Tibial nerve (tissue), 4 donors: ENCODE results near the gene TACSTD2.

Experiments used
- CTCF ChIP-seq, 5 experiments: fragments of 200-600 bp in 3 of 5; fragments of 450-650 bp in 2 of 5; sonication (generic) in 3 of 5; IDR thresholded peaks; one replicate each; pipeline ENCODE4 v1.5.1; 2016 to 2019; ENCODE audit warnings: antibody characterized with exemption in 5 of 5, mild to moderate bottlenecking in 3 of 5, moderate library complexity in 2 of 5
- EP300 ChIP-seq, 2 donors: sonication (generic); formaldehyde crosslinking; IDR thresholded peaks; one replicate each; pipeline ENCODE4 v1.6.1; 2017; ENCODE audit warnings: antibody characterized with exemption in 2 of 2, mild to moderate bottlenecking in 1 of 2
- POLR2A ChIP-seq, 2 donors: fragments of 450-650 bp; IDR thresholded peaks; one replicate each; pipeline ENCODE4 v1.6.1; 2017; ENCODE audit warnings: antibody characterized with exemption in 2 of 2, mild to moderate bottlenecking in 2 of 2, moderate library complexity in 2 of 2

- no peak for TF ChIP-seq EP300 (IDR thresholded peaks at IDR 0.05)
- no peak for TF ChIP-seq CTCF (IDR thresholded peaks at IDR 0.05)
- no peak for TF ChIP-seq POLR2A (IDR thresholded peaks at IDR 0.05)
These were observed 38.2 kb downstream of the TACSTD2 start for GRCh38 chr1:58538821-58539220.
